ENCODE results near the gene UBASH3A.

GRCh38 chr21:42437786-42438185 is 34.1 kb downstream of the UBASH3A start:
- no peak for TF ChIP-seq CTCF (IDR thresholded peaks at IDR 0.05)
- TF ChIP-seq EZH2 (IDR thresholded peaks at IDR 0.05; ENCODE audit: borderline replicate concordance, insufficient read depth, low read depth, low read length, poor library complexity, severe bottlenecking): no peak

Measured in B cell (primary cell).